ENCODE results near the gene KLHL22.

The KLHL22 gene

DNA sequence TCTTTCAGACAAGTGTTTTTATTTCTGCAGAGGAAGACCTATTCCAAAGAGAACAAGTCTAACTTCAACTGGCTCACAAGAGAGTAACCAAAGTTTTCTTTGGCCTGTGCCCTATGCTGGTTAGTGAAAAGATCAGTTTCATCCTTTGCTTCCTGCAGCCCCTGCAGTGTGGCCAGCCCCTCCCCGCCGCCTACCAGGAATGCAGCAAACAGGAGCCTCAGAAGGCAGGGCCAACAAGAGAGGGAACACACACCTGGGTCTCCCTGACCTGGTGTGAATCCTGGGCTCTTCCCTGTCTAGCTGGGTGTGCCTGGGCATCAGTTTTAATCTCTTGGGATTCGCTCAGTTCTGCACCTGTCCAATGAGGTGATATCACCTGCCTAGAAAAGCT is 36.4 kb downstream of the KLHL22 start:
- peaks cover 41 to 53% of the 10 kb centered on the region in 2 experiments for H3K4me1 ChIP-seq (ENCODE audit: control insufficient read depth in 1 of 2, insufficient read depth in 1 of 2, low read depth in 1 of 2, low read length in 1 of 2)
- peak overlapping the region; percentile 50 for H3K27ac ChIP-seq
- peaks cover 28% of the 10 kb centered on the region for H3K36me3 ChIP-seq
- no peaks in the 10 kb centered on the region for H3K9me3 ChIP-seq
- TF ChIP-seq, protein P1, sequence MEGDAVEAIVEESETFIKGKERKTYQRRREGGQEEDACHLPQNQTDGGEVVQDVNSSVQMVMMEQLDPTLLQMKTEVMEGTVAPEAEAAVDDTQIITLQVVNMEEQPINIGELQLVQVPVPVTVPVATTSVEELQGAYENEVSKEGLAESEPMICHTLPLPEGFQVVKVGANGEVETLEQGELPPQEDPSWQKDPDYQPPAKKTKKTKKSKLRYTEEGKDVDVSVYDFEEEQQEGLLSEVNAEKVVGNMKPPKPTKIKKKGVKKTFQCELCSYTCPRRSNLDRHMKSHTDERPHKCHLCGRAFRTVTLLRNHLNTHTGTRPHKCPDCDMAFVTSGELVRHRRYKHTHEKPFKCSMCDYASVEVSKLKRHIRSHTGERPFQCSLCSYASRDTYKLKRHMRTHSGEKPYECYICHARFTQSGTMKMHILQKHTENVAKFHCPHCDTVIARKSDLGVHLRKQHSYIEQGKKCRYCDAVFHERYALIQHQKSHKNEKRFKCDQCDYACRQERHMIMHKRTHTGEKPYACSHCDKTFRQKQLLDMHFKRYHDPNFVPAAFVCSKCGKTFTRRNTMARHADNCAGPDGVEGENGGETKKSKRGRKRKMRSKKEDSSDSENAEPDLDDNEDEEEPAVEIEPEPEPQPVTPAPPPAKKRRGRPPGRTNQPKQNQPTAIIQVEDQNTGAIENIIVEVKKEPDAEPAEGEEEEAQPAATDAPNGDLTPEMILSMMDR (IDR thresholded peaks at IDR 0.05), result no peak
- H3K27me3 ChIP-seq, result no peaks in the 10 kb centered on the region
- H3K4me3 ChIP-seq (ENCODE audit: low read depth in 1 of 2, low read length in 1 of 2), result no peak overlapping the region

DNA sequence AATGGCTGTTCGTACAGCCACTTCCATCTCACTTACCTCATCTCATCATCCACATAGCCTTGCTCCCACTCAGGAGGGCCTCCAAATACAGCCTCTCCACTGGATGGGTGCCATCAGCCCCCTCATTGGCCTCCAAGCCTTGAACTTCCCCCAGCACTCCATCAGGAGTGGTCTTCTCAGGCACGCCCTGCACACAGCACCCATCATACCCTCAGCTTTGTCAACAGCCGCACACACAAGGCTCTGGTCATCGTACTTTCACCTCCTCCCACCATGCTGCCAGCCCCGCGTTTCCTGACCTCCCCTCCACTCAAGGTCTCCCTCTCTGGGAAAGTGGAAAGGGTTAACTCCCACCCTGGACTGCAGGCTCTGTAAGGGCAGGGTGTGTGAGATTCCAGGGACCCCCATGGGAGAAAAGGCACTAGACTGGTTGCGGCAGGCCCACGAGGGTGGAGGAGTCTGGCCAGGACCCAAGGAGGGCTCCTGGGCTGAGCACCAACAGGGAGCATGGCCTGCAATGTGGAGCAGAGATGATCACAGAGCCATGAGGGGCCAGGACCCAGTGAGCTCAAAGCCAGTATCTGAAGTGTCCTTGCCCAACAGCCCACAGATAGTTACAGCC is 37.0 kb downstream of the KLHL22 start:
- peaks cover 38 to 53% of the 10 kb centered on the region in 2 experiments for H3K4me1 ChIP-seq (ENCODE audit: control insufficient read depth in 1 of 2, insufficient read depth in 1 of 2, low read depth in 1 of 2, low read length in 1 of 2)
- H3K36me3 ChIP-seq, result peaks cover 28% of the 10 kb centered on the region
- H3K27me3 ChIP-seq, result no peaks in the 10 kb centered on the region
- TF ChIP-seq, protein P1 (IDR thresholded peaks at IDR 0.05), result no peak
- H3K27ac ChIP-seq, result peak overlapping the region; percentile 50
- H3K9me3 ChIP-seq, result no peaks in the 10 kb centered on the region
- H3K4me3 ChIP-seq (ENCODE audit: low read depth in 1 of 2, low read length in 1 of 2), result no peak overlapping the region

DNA sequence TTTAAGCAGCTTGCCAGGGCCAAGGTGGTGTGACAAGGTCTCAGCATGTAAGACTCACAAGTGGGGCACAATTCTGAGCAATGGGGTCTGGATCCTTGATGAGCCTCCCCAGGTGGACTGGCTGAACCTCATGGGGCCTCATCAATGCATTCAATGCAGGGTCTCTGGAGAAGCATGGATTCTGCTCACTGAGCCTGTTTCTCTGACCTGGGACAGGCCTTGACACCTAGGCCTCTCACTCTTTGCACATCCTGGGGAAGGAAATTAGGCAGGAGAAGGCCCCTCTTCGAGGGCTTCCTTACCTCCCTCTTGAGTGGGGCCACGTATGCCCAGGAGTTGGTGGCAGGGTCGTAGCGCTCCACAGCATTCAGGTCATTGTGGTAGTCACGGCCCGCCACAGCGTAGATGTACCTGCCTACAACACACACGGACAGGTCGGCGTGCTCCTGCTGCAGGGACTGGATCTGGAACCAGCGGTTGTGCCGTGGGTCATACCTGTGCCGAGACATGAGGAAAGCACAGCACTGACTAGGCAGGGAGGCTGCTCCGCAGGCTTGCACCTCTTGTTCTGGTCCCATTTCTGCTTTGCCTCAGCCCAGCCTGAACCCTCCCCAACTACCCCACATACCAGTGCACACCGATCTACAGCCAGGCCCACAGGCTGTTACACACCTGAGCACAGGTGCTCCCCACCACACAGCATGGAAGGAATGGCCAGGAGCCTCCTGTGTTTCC is 37.9 kb downstream of the KLHL22 start:
- H3K27ac ChIP-seq, result no peak overlapping the region
- TF ChIP-seq, protein P1 (IDR thresholded peaks at IDR 0.05), result no peak
- no peak overlapping the region for H3K4me3 ChIP-seq (ENCODE audit: low read depth in 1 of 2, low read length in 1 of 2)
- peaks cover 30% of the 10 kb centered on the region for H3K36me3 ChIP-seq
- no peaks in the 10 kb centered on the region for H3K9me3 ChIP-seq
- H3K4me1 ChIP-seq (ENCODE audit: control insufficient read depth in 1 of 2, insufficient read depth in 1 of 2, low read depth in 1 of 2, low read length in 1 of 2), result peaks cover 28 to 43% of the 10 kb centered on the region in 2 experiments
- H3K27me3 ChIP-seq, result no peaks in the 10 kb centered on the region

DNA sequence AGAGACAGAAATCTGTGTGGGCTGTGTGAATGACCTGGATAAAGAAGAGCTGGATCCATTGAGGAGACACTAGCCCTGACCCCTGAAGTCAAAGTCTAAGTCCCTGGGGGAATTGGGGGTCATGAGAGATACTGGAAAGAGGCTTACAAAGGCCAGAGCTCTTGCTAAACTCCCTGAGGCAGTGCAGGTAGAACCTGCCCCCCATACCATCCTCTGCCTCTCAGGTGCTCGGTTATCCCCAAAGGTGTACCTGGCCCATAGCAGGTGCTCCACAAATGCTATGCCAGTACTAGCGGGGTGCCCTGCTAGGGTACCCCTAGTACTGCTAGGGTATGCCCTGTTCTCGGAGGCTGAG is 38.9 kb downstream of the KLHL22 start:
- Histone ChIP-seq H3K4me1 (ENCODE audit: control insufficient read depth in 1 of 2, insufficient read depth in 1 of 2, low read depth in 1 of 2, low read length in 1 of 2) (peaks cover 22 to 35% of the 10 kb centered on the region in 2 experiments), H3K27ac (peak overlapping the region; percentile 43), H3K27me3 (no peaks in the 10 kb centered on the region), H3K36me3 (peaks cover 38% of the 10 kb centered on the region), H3K9me3 (no peaks in the 10 kb centered on the region), H3K4me3 (ENCODE audit: low read depth in 1 of 2, low read length in 1 of 2) (no peak overlapping the region)
- TF ChIP-seq, protein P1 (IDR thresholded peaks at IDR 0.05), result no peak

DNA sequence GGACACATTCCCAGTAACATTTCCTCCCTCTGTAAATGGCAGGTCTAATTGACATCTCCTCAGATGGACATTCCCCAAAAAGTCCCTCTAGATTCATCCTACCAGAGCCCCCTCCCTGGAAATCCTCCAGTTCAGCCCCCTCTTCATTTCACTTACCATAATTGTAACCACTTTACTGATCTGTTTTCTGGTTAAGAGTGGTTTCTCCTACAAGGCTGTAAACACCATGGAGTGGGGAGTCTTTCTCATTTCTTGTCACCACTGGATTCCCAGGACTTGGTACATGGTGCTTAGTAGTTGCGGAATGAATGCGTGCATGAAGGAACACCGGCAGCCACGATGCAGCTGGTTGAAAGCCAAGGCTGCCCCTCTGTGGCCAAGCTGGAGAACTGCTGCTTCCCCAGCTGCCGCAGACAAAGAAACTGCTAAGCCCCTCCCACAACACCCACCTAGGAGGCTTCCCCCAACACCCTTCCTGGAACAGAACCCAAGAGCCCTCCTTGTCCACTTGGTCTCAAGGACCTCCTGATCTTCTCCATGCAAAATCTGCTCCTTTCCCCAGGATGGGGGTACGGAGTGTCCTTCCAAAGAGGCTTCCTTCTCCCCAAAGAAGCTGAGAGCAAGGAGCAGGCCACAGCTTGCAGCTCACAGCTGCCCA is 39.4 kb downstream of the KLHL22 start:
- Histone ChIP-seq H3K36me3 (peaks cover 43% of the 10 kb centered on the region), H3K4me1 (ENCODE audit: control insufficient read depth in 1 of 2, insufficient read depth in 1 of 2, low read depth in 1 of 2, low read length in 1 of 2) (peaks cover 22 to 32% of the 10 kb centered on the region in 2 experiments), H3K27ac (peak overlapping the region; percentile 43), H3K4me3 (ENCODE audit: low read depth in 1 of 2, low read length in 1 of 2) (no peak overlapping the region), H3K27me3 (no peaks in the 10 kb centered on the region), H3K9me3 (no peaks in the 10 kb centered on the region)
- TF ChIP-seq, protein P1 (IDR thresholded peaks at IDR 0.05), result peak; percentile 95
